ENCODE data around the gene BRF1. TPM values are rescaled to one million over a fixed set of nuclear protein-coding genes. Genes with fewer than 3 reads are reported as not detected.

BRF1 gene
- total RNA-seq, 4 donors from 2014 or later, result 44.5 to 99.6 (median 56.2) TPM

- no peak for DNase-seq
- Histone ChIP-seq H3K9me3 (no peaks in the 10 kb centered on the region), H3K27ac (no peak overlapping the region), H3K4me3 (replicated peaks in 1 of 3) (no peak overlapping the region), H3K36me3 (no peaks in the 10 kb centered on the region), H3K4me1 (peaks cover 26 to 61% of the 10 kb centered on the region in 2 donors), H3K27me3 (no peaks in the 10 kb centered on the region)
- WGBS, 2 donors, result 36 to 49% methylated on average over 3 to 17 of the region's 20 CpGs
- intact Hi-C loops (cut with DNase I), result loop anchor here (2.0 to 5.0 kb wide), 2 partner anchors 80 to 151 kb away; no protein-coding TSS in a partner anchor
- no peak for TF ChIP-seq POLR2A (IDR thresholded peaks at IDR 0.05)
- TF ChIP-seq, protein P1, sequence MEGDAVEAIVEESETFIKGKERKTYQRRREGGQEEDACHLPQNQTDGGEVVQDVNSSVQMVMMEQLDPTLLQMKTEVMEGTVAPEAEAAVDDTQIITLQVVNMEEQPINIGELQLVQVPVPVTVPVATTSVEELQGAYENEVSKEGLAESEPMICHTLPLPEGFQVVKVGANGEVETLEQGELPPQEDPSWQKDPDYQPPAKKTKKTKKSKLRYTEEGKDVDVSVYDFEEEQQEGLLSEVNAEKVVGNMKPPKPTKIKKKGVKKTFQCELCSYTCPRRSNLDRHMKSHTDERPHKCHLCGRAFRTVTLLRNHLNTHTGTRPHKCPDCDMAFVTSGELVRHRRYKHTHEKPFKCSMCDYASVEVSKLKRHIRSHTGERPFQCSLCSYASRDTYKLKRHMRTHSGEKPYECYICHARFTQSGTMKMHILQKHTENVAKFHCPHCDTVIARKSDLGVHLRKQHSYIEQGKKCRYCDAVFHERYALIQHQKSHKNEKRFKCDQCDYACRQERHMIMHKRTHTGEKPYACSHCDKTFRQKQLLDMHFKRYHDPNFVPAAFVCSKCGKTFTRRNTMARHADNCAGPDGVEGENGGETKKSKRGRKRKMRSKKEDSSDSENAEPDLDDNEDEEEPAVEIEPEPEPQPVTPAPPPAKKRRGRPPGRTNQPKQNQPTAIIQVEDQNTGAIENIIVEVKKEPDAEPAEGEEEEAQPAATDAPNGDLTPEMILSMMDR (IDR thresholded peaks at IDR 0.05), result no peak
Measured at GRCh38 chr14:105201925-105202513, 98.8 kb downstream of the BRF1 start.

- intact Hi-C loops (cut with DNase I), result loop anchor here (5.0 kb wide), 1 partner anchor 81 kb away; no protein-coding TSS in a partner anchor
- no peak for TF ChIP-seq POLR2A (IDR thresholded peaks at IDR 0.05)
- TF ChIP-seq, protein P1 (IDR thresholded peaks at IDR 0.05), result no peak
- no peaks in the 10 kb centered on the region for H3K9me3 ChIP-seq
- H3K4me3 ChIP-seq (replicated peaks in 1 of 3), result no peak overlapping the region
- DNase-seq, result no peak
- peaks cover 31 to 63% of the 10 kb centered on the region in 2 donors for H3K4me1 ChIP-seq
- 42 to 69% methylated on average over 3 to 14 of the region's 28 CpGs for WGBS, 2 donors
- H3K27ac ChIP-seq, result no peak overlapping the region
- H3K27me3 ChIP-seq, result no peaks in the 10 kb centered on the region
- no peaks in the 10 kb centered on the region for H3K36me3 ChIP-seq
Measured at GRCh38 chr14:105201156-105201924, 99.5 kb downstream of the BRF1 start.

DNA sequence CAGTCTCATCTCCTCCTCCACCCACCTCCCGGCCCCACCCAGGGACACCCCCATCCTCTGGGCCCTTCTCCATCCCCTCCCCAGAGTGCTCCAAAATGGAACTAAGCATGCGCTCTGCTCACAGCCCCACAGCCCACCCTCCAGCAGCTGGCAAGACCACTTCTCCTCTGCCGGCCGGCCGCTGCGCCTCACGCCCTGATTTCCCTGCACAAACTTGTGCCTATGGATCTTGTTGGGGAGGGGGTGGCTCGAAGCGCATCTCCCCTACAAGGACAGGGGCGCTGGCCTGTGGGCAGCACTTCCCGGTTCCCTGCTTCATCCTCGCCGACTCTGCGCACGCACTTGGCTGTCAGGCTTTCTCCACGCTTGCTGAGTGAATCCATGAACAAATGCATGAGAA is 100.2 kb downstream of the BRF1 start:
- DNase-seq, result no peak
- TF ChIP-seq POLR2A (IDR thresholded peaks at IDR 0.05), result no peak
- TF ChIP-seq, protein P1 (IDR thresholded peaks at IDR 0.05), result no peak
- Histone ChIP-seq H3K27me3 (no peaks in the 10 kb centered on the region), H3K36me3 (no peaks in the 10 kb centered on the region), H3K4me1 (peaks cover 31 to 64% of the 10 kb centered on the region in 2 donors), H3K4me3 (replicated peaks in 1 of 3) (no peak overlapping the region), H3K9me3 (no peaks in the 10 kb centered on the region), H3K27ac (no peak overlapping the region)
- 71 to 83% methylated on average over 15 to 16 of the region's 16 CpGs for WGBS, 2 donors
- intact Hi-C loops (cut with DNase I), result loop anchor here (5.0 kb wide), 1 partner anchor 82 kb away; no protein-coding TSS in a partner anchor

- Histone ChIP-seq H3K4me3 (replicated peaks in 1 of 3) (no peak overlapping the region), H3K27ac (no peak overlapping the region), H3K9me3 (no peaks in the 10 kb centered on the region), H3K36me3 (no peaks in the 10 kb centered on the region), H3K27me3 (no peaks in the 10 kb centered on the region), H3K4me1 (peaks cover 25 to 60% of the 10 kb centered on the region in 2 donors)
- no peak for TF ChIP-seq POLR2A (IDR thresholded peaks at IDR 0.05)
- TF ChIP-seq, protein P1 (IDR thresholded peaks at IDR 0.05), result no peak
- DNase-seq, result no peak
- WGBS, 2 donors, result 74 to 79% methylated on average over 8 to 9 of the region's 10 CpGs
- intact Hi-C loops (cut with DNase I), result loop anchor here (5.0 kb wide), 1 partner anchor 82 kb away; no protein-coding TSS in a partner anchor
Measured at GRCh38 chr14:105200074-105200473, 100.7 kb downstream of the BRF1 start.

DNA sequence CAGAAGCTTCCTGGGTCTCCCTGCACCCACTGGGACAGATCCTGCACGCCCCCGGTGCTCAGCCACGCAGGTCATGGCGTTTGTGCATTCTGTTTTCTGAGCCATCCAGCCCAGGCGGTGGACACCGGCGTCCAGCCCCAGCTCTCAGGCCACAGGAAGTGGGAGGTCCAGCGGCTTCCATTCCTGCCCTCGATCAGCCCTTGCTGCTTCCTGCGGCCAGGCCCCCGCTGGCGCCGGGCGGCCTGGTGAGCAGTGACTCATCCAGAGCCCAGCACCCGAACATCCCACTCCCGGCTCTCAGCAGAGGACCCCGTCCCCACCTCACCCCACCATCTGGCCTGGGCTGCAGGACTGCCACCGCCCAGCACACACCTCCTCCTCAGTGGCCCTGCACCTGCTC is 101.7 kb downstream of the BRF1 start:
- Histone ChIP-seq H3K4me3 (replicated peaks in 1 of 3) (no peak overlapping the region), H3K36me3 (no peaks in the 10 kb centered on the region), H3K4me1 (peaks cover 18 to 60% of the 10 kb centered on the region in 2 donors), H3K27me3 (no peaks in the 10 kb centered on the region), H3K27ac (no peak overlapping the region), H3K9me3 (no peaks in the 10 kb centered on the region)
- WGBS, 2 donors, result 55 to 78% methylated on average over 14 of the region's 18 CpGs
- no peak for DNase-seq
- intact Hi-C loops (cut with DNase I), result no loop called here
- no peak for TF ChIP-seq POLR2A (IDR thresholded peaks at IDR 0.05)
- TF ChIP-seq, protein P1 (IDR thresholded peaks at IDR 0.05), result no peak

All from thyroid gland (tissue), 4 donors.